ENCODE measurements around the gene FCHO2.

GRCh38 chr5:72921886-72922285, 34.0 kb upstream of the FCHO2 start:
- TF ChIP-seq CTCF (conservative IDR thresholded peaks at IDR 0.05; ENCODE audit: low read length): no peak
- TF ChIP-seq EZH2phosphoT487 (IDR thresholded peaks at IDR 0.05; ENCODE audit: borderline replicate concordance): no peak

Measured in Loucy (cell line).